NCI-H774 (cell line): ENCODE measurements around the gene ADAM30.

Experiments
- DNase-seq: peaks from one replicate; lab custom pipeline; 2025; lab: John Stamatoyannopoulos, UW

Gene ADAM30

GRCh38 chr1:119896303-119896702 is at the start of gene ADAM30:
ADAM30 (minus strand) TSS chr1:119896515; CDS start chr1:119896336, 179 bp downstream.
- DNase-seq, result no peak

- no peak for DNase-seq
These were observed 46.9 kb upstream of the ADAM30 start for GRCh38 chr1:119943216-119943615.

- no peak for DNase-seq
These were observed 45.1 kb upstream of the ADAM30 start for GRCh38 chr1:119941392-119941791.

GRCh38 chr1:119940697-119941096 is 44.4 kb upstream of the ADAM30 start:
- DNase-seq, result no peak

- no peak for DNase-seq
These were observed 40.9 kb upstream of the ADAM30 start for GRCh38 chr1:119937198-119937597.

GRCh38 chr1:119935915-119936314 is 39.6 kb upstream of the ADAM30 start:
- no peak for DNase-seq

- DNase-seq, result no peak
These were observed 39.1 kb upstream of the ADAM30 start for GRCh38 chr1:119935373-119935772.

GRCh38 chr1:119933397-119933796 is 37.1 kb upstream of the ADAM30 start:
- no peak for DNase-seq

- DNase-seq, result no peak
These were observed 33.5 kb upstream of the ADAM30 start for GRCh38 chr1:119929643-119930315.

- DNase-seq, result no peak
These were observed 30.2 kb upstream of the ADAM30 start for GRCh38 chr1:119926553-119926952.

- no peak for DNase-seq
These were observed 28.9 kb upstream of the ADAM30 start for GRCh38 chr1:119924948-119925898.

GRCh38 chr1:119920104-119920968 is 24.0 kb upstream of the ADAM30 start:
- DNase-seq, result no peak

GRCh38 chr1:119919241-119919640 is 22.9 kb upstream of the ADAM30 start:
- DNase-seq, result no peak

GRCh38 chr1:119918301-119918700 is 22.0 kb upstream of the ADAM30 start:
- DNase-seq, result no peak

- no peak for DNase-seq
These were observed 21.2 kb upstream of the ADAM30 start for GRCh38 chr1:119917304-119918055.

GRCh38 chr1:119915517-119915916 is 19.2 kb upstream of the ADAM30 start:
- no peak for DNase-seq

GRCh38 chr1:119914071-119914470 is 17.8 kb upstream of the ADAM30 start:
- no peak for DNase-seq

GRCh38 chr1:119912963-119913362 is 16.6 kb upstream of the ADAM30 start:
- no peak for DNase-seq

GRCh38 chr1:119911775-119912174 is 15.5 kb upstream of the ADAM30 start:
- no peak for DNase-seq

GRCh38 chr1:119910618-119911017 is 14.3 kb upstream of the ADAM30 start:
- no peak for DNase-seq

- no peak for DNase-seq
These were observed 13.7 kb upstream of the ADAM30 start for GRCh38 chr1:119909890-119910596.
